NCI-H524 treated with DMSO at 0.1 percent for 48 hours (cell line): ENCODE measurements around the gene OR11L1.

Source experiments
- DNase-seq: peaks from one replicate; lab custom pipeline; 2025; lab: John Stamatoyannopoulos, UW

OR11L1 gene

DNA sequence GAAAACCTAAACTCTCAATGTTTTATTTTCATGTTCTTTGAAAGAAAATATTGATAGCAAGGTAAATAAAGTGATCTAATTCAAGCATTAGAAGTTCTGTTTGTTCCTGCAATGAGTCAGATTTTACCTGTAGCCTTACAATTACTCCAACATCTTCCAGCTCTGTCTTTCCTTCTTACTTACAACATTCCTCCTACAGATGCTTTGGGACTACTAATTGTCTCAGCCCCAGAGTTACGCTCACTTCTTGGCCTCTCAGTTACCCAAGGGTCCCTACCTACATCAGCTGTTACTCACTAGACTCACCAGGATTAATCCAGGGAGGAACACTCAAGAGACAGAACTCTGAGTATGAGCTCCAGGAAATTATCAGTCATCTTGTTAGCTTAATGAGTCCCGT is 44.2 kb downstream of the OR11L1 start:
- DNase-seq = no peak
